Measurements from ENCODE around the gene LRRFIP1.
"Not testable (repeated sequence)": the region's sequence is repeated elsewhere in the genome, so short reads cannot be mapped to it uniquely, and the experiment has no call there.

Gene LRRFIP1

GRCh38 chr2:237774811-237775553, 147.6 kb downstream of the LRRFIP1 start:
- peak; percentile 79 for DNase-seq (ENCODE audit: low spot score)

DNA sequence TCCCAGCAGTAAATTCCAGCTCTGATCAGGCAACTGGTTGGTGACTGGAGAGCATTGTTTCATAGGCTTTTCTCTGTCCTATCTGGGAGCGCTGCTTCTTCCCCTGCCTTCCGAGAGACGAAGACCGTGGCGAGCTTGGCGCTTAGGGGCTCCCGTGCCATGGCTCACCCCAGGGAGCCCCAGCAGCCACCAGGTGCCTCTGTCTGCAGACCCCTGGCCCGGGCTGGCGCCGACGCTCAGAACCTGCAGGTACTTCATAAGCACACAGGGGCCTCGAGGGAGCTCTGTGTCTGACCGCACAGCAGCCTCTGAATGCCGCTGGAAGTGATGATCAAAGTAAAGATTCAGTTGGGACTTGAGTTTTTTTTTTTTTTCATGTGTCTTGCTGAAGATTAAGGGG, 152.1 kb downstream of the LRRFIP1 start:
- no peak for DNase-seq (ENCODE audit: low spot score)

- no peak for DNase-seq (ENCODE audit: low spot score)
Observed at GRCh38 chr2:237782181-237782580, 154.8 kb downstream of the LRRFIP1 start.

DNA sequence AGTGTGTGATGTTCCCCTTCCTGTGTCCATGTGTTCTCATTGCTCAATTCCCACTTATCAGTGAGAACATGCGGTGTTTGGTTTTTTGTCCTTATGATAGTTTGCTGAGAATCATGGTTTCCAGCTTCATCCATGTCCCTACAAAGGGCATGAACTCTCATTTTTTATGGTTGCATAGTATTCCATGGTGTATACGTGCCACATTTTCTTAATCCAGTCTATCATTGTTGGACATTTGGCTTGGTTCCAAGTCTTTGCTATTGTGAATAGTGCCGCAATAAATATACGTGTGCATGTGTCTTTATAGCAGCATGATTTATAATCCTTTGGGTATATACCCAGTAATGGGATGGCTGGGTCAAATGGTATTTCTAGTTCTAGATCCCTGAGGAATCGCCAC, 156.3 kb downstream of the LRRFIP1 start:
- not testable (repeated sequence) for DNase-seq (ENCODE audit: low spot score)

- DNase-seq (ENCODE audit: low spot score): no peak
Observed at GRCh38 chr2:237786936-237787335, 159.5 kb downstream of the LRRFIP1 start.

DNA sequence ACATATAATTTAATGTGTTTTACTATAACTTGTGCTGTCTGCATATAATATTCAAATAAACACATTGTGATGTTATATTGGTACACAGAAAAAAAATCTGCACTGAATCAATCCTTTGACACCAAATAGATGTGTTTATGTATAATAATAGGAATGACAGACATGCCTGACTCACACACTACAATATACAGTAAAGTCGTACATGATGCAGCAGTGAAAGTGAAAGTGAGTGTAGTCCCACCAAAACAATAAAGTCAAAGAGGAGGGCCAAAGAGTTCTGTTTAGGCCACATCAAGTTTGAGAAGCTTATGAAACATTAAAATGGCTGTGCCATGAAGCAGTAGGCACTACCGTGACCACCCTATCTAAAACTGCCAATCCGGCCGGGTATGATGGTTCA, 163.0 kb downstream of the LRRFIP1 start:
- no peak for DNase-seq (ENCODE audit: low spot score)

DNA sequence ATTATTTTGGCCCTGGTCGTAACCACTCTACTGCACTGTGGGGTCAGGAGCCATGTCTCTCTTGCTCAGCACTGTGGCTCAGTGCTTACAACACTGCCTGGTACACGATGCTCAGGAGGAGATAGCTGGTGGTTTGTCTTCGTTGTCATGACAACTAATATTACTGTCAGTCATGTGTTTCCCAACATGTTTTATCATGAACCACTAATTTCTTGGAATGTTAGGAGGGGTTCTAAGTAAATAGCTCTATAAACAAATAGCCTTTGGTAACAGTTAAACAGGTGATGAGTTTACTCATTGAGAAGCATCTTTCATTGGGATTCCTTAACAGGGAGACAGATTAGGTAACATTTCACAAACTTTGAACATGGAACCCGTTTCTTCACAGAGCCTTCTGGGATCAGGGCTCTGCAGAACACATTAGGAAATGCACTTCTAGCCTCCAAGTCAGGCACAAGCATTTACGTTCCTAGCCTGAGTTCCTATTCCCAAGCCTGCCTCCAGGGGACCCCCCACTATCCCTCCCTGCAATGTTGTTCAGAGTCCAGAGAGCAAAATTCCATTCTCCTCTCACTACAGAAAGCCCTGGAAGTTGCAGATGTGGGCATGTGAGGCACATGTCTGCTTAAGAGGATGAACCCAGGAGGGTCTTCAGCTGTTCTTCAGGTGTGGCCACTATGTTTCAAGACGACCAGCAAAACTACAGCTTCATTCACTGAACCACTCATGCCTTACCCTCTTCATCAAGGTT, 164.8 kb downstream of the LRRFIP1 start:
- no peak for DNase-seq (ENCODE audit: low spot score)

DNA sequence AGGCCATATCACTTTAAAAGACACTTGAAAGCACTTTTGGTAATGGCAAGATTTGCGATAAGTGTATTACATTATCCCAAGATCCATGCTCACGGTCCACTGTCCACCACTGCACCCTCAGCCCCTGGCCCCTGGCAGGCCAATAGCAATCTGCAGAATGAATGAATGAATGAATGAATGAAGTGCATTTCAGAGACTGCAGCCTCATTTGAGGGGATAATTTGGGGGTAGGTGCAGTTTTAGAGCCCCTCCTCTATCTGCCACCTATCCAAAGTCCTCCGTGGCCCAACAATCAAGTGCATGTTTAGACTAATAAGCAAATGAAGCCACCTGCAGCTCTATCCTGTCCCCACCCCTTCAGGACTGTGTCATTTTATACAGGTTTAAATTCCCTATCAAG, 169.9 kb downstream of the LRRFIP1 start:
- DNase-seq (ENCODE audit: low spot score): no peak

GRCh38 chr2:237798236-237799059, 171.1 kb downstream of the LRRFIP1 start, which contains the start of gene RBM44:
TSS of gene RBM44 (plus strand) at chr2:237798779. CDS start at chr2:237813610, 14,831 bp downstream.
- DNase-seq (ENCODE audit: low spot score): no peak

DNA sequence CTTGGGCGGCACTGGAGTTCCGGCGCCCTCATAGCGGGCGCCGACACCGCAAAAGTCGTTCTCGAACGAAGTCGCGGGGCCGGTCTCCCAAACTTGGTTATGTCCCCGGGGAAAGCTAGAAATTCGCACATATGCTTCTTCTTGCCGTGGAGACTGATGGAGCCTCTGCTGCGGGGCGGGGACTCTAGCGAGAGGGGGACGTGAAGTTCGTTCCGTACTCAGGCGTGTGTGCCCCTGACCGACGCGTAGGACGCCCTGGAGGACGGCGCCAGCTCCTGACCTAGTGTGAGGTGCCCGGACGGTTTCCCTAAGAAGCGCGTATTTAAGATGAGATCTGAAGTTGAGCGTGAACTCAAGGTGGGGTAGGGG, 171.7 kb downstream of the LRRFIP1 start:
- DNase-seq (ENCODE audit: low spot score): no peak

DNA sequence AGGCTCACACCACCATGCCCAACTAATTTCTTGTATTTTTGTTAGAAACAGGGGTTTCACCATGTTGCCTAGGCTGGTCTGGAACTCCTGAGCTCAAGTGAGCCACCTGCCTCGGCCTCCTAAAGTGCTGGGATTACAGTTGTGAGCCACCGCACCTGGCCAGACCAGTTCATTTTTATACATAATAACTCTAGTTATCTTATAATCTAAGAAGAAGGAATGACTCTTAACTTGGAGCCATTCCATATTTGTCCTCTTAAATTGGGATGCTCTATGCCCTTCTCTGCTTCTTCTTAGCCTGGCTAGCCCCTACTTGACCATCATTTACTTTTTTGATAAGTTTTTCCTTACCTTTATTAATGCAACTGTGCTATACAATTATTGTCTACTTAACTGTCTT, 174.1 kb downstream of the LRRFIP1 start:
- no peak for DNase-seq (ENCODE audit: low spot score)

GRCh38 chr2:237806334-237806733, 178.9 kb downstream of the LRRFIP1 start:
- DNase-seq (ENCODE audit: low spot score): peak; percentile 27

GRCh38 chr2:237815637-237816036, 188.2 kb downstream of the LRRFIP1 start:
- no peak for DNase-seq (ENCODE audit: low spot score)

GRCh38 chr2:237816531-237816930, 189.1 kb downstream of the LRRFIP1 start:
- DNase-seq (ENCODE audit: low spot score): no peak

- peak; percentile 37 for DNase-seq (ENCODE audit: low spot score)
Observed at GRCh38 chr2:237818066-237818473, 190.7 kb downstream of the LRRFIP1 start.

- DNase-seq (ENCODE audit: low spot score): no peak
Observed at GRCh38 chr2:237819231-237819630, 191.8 kb downstream of the LRRFIP1 start.

- DNase-seq (ENCODE audit: low spot score): no peak
Observed at GRCh38 chr2:237820421-237820820, 193.0 kb downstream of the LRRFIP1 start.

DNA sequence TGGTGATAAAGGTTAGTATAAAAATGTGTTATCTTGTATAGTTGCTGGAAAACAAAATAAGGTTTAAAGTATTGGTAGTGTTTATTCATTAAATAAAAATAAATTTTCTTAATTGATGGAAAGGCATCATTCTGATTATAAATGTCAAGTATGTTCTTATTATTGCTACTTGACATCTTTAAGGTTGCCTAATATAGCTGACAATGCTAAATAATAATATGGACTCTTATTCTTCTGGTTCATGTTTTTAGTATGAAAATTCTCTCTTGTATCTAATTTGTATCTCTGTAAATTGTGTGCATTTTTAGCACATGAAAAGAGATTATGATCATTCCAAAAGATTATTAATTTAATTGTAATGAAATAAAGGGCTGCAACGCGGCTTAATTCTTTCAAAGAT, 196.2 kb downstream of the LRRFIP1 start:
- no peak for DNase-seq (ENCODE audit: low spot score)

DNA sequence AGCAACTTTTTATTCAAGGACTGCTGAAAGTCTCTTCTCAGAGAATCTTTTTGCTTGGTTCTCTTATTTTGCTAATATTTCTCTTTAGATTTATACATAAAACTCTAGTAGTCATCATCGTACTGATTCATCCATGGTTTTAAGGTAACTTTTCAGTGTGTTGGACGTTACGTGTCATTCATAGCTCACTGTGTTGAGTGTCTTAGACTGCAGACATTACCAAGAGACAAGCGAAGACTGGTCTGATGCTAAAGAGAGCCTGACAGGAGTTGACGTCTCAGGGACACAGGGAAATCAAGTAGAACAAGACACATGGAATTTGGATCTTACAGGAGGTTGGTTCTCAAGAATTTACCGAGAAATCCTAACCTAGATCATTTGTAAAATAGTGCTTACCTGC, 196.7 kb downstream of the LRRFIP1 start:
- no peak for DNase-seq (ENCODE audit: low spot score)

GRCh38 chr2:237827421-237827987, 200.1 kb downstream of the LRRFIP1 start:
- no peak for DNase-seq (ENCODE audit: low spot score)

Data from AG20443 (cell line).